ENCODE data around the gene CPN1.
"Not testable (repeated sequence)": the region's sequence is repeated elsewhere in the genome, so short reads cannot be mapped to it uniquely, and the experiment has no call there.

CPN1 gene
- total RNA-seq = 0 reads per million in 2 experiments

DNA sequence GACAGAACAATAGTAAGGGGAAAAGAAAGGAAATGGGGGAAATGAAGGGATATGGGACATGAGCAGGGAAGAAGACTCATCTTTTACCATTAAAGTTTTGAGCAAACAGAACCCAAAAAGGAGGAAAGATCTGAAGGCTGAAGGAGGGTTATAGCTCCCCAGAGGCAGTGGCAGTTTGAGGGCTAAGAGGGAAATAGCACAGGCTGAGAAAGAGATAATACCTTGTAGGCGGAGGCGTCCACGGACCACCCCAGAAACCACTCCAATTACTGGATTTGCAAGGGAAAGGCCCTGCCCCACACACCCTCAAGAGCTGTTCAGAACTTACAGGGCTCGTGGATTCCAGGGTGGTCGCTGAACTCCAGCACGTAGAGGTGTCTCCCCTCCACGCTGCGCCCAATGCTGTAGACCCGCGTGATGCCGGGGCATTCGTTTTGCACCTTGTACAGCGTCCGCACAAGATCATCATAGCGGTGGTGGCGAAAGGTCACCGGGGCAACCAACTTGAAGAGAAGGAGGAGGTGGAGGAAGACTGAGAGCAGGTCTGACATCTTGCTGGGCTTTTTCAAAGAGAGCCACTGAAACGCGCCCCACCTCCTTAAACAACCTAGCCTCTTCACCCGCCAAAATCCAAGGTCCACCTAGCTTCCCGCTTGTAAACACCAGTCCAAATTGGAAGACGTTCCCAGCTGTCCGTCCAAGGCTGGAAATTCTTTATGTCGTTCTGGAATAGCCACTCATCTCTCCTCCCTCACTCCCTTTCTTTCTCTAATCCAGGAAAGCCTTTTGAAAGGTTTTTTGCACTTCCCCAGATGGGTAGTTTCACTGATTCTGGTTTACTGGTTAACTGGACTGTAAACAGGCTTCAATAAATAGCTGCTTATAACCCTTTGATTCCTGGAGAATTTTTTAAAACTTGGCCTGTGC is at the start of gene CPN1:
TSS of gene CPN1 (minus strand) at position 795 of the 927 bp plus-strand sequence. CDS start at position 551, 244 bp downstream.
- no peak for DNase-seq (ENCODE audit: low read depth)

GRCh38 chr10:100130831-100131230 is 49.2 kb upstream of the CPN1 start:
- DNase-seq (ENCODE audit: low read depth) = no peak

DNA sequence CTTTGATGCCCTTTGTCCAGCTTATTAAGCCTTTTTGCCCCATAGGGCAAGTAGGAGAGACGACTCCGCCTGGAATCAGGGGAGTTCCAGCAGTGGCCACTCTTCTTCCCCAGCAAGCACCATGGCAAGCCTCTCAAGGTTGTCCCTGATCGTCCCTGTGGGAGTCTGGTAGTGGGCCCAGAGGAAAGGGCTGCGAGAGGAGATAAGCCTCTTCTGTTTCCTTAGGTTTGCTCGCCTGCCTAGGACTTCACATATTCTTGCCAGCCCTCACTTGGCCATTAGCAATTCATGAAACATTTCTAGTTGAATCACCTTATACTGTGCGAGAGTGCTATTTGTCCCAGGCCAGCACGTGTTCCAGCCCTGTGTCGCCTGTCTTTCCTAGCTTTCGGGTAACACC is 47.8 kb upstream of the CPN1 start:
- DNase-seq (ENCODE audit: low read depth) = no peak

DNA sequence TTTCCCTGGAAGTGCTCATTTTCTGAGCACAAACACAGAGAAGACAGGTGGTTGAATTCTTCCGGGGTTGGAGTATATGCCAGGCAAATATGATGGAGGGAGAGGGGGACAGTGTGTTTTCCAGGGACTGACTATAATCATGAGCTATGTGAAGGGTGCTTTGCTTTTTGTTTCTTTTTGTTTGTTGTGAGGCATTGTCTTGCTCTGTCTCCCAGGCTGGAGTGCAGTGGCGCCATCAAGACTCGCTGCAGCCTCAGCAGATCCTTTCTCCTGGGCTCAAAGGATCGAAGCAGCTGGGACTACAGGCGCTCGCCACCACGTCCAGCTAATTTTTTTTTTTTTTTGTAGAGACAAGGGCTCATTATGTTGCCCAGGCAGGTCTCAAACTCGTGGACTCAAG is 47.3 kb upstream of the CPN1 start:
- no peak for DNase-seq (ENCODE audit: low read depth)

- DNase-seq (ENCODE audit: low read depth) = not testable (repeated sequence)
Measured at GRCh38 chr10:100125335-100125734, 43.7 kb upstream of the CPN1 start.

GRCh38 chr10:100124097-100124496 is 42.4 kb upstream of the CPN1 start:
- DNase-seq (ENCODE audit: low read depth) = no peak

GRCh38 chr10:100122780-100123179 is 41.1 kb upstream of the CPN1 start:
- DNase-seq (ENCODE audit: low read depth) = no peak

GRCh38 chr10:100120550-100120949 is 38.9 kb upstream of the CPN1 start:
- no peak for DNase-seq (ENCODE audit: low read depth)

GRCh38 chr10:100119726-100120125 is 38.1 kb upstream of the CPN1 start:
- DNase-seq (ENCODE audit: low read depth) = no peak

GRCh38 chr10:100114976-100115770 is 33.5 kb upstream of the CPN1 start:
- no peak for DNase-seq (ENCODE audit: low read depth)

- no peak for DNase-seq (ENCODE audit: low read depth)
Measured at GRCh38 chr10:100114460-100114859, 32.8 kb upstream of the CPN1 start.

- DNase-seq (ENCODE audit: low read depth) = no peak
Measured at GRCh38 chr10:100109670-100110069, 28.0 kb upstream of the CPN1 start.

DNA sequence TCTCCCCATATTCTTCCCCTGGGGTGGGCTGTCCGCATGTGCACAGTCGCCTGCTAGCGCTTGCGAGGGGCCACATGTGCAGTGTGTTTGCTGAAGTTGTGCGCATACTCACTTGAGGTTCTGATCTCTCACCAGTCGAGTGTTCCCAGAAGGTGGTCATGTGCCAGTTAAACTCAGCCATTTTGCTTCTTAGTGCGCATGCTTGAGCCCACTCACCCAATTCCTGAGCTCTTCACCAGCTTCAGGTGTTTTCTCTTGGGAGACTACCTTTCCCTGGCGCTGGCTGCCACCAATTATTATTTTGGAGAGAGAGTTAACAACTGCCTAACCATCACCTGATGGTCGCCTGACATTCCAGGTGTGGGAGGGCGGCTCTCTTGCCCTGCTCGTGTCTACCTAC is 25.2 kb upstream of the CPN1 start:
- no peak for DNase-seq (ENCODE audit: low read depth)

GRCh38 chr10:100104300-100104699 is 22.6 kb upstream of the CPN1 start:
- no peak for DNase-seq (ENCODE audit: low read depth)

- DNase-seq (ENCODE audit: low read depth) = no peak
Measured at GRCh38 chr10:100103581-100103980, 21.9 kb upstream of the CPN1 start.

- no peak for DNase-seq (ENCODE audit: low read depth)
Measured at GRCh38 chr10:100101192-100102076, 19.8 kb upstream of the CPN1 start.

GRCh38 chr10:100100651-100101184 is 19.0 kb upstream of the CPN1 start:
- no peak for DNase-seq (ENCODE audit: low read depth)

- no peak for DNase-seq (ENCODE audit: low read depth)
Measured at GRCh38 chr10:100089241-100089640, 7.6 kb upstream of the CPN1 start.

DNA sequence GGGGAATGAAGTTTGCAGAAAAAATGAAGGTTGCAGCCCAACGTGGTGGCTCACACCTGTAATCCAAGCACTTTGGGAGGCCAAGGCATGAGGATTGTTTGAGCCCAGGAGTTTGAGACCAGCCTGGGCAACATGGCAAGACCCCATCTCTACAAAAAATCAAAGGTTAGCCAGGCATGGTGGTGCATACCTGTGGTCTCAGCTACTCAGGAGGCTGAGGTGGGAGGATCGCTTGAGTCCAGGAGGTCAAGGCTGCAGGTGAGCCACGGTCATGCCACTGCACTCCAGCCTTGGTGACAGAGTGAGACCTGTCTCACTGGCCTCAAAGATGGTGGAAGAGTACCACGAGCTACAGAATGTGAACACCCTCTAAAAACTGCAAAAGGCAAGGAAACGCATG is 5.0 kb upstream of the CPN1 start:
- DNase-seq (ENCODE audit: low read depth) = not testable (repeated sequence)

GRCh38 chr10:100085596-100085995 is 3.9 kb upstream of the CPN1 start:
- DNase-seq (ENCODE audit: low read depth) = no peak

GRCh38 chr10:100083623-100084022 is 2.0 kb upstream of the CPN1 start:
- no peak for DNase-seq (ENCODE audit: low read depth)

- not testable (repeated sequence) for DNase-seq (ENCODE audit: low read depth)
Measured at GRCh38 chr10:100082276-100082675, 607 bp upstream of the CPN1 start.
